GM19193 (cell line): ENCODE results near the gene PHF3.

Source experiments
- POLR2A ChIP-seq: IDR thresholded peaks from 4 replicates; pipeline ENCODE4 v1.6.1; 2011; ENCODE audit not compliant: insufficient read depth, insufficient read length; ENCODE audit errors: extremely low read depth

The PHF3 gene

GRCh38 chr6:63630466-63630865, 5.1 kb upstream of the PHF3 start:
- TF ChIP-seq POLR2A = no peak

DNA sequence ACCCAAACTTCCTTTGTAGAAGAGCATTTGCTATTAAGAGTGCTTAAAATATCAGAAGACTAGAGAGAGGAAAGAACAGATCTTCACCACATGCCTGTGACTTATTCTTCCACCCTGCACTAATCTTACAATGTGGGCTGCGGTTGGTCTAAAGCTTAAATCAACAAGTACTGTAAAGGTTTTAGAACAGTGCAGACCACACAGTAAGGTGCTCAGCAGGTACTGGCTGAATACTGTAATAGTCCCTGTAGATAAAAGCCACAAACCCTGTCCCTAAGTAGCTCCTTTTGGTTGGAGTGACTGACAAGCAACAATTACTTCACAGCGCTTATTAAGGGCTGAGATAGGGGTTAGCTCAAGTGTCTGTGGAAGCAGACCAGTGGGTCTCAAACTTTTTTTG, 972 bp upstream of the PHF3 start:
- no peak for TF ChIP-seq POLR2A

- no peak for TF ChIP-seq POLR2A
Observed at GRCh38 chr6:63635215-63635587, 401 bp upstream of the PHF3 start.

- no peak for TF ChIP-seq POLR2A
Observed at GRCh38 chr6:63636518-63637021, 968 bp downstream of the PHF3 start.

GRCh38 chr6:63637865-63638445, 2.4 kb downstream of the PHF3 start:
- no peak for TF ChIP-seq POLR2A

- TF ChIP-seq POLR2A = no peak
Observed at GRCh38 chr6:63640062-63640461, 4.5 kb downstream of the PHF3 start.

GRCh38 chr6:63643862-63644261, 8.3 kb downstream of the PHF3 start:
- no peak for TF ChIP-seq POLR2A

GRCh38 chr6:63644668-63645326, 9.2 kb downstream of the PHF3 start:
- no peak for TF ChIP-seq POLR2A

GRCh38 chr6:63649269-63649668, 13.7 kb downstream of the PHF3 start:
- TF ChIP-seq POLR2A = no peak

- no peak for TF ChIP-seq POLR2A
Observed at GRCh38 chr6:63649847-63650265, 14.3 kb downstream of the PHF3 start.

DNA sequence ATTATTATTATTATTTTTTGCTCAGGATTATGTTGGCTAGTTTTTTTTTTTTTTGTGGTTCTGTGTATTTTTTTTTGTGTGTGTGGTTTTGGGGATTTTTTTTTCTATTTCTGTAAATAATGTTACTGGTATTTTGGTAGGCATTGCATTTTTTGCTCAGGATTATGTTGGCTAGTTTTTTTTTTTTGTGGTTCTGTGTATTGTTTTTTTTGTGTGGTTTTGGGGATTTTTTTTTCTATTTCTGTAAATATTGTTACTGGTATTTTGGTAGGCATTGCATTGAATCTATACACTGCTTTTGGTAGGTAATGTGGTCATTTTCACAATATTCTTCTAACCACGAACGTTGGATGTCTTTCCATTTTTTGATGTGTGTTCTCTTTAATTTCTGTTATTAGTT, 17.4 kb downstream of the PHF3 start:
- no peak for TF ChIP-seq POLR2A

GRCh38 chr6:63660757-63661156, 25.2 kb downstream of the PHF3 start:
- no peak for TF ChIP-seq POLR2A

DNA sequence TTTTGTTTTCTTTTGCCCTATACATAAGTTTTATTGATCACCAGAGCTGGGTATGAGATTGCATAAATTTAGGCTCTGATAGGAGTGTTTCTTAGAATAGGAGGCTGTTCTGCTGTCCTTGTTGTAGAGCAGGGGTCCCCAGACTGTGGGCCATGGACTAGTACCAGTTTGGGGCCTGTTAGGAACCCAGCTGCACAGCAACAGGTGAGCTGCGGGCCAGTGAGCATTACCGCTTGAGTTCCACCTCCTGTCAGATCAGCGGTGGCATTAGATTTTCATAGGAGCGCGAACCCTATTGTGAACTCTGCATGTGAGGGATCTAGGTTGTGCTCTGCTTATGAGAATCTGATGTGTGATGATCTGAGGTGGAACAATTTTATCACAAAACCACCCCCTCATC, 26.2 kb downstream of the PHF3 start:
- TF ChIP-seq POLR2A = no peak

GRCh38 chr6:63663147-63663955, 27.7 kb downstream of the PHF3 start:
- TF ChIP-seq POLR2A = no peak

GRCh38 chr6:63663956-63664281, 28.3 kb downstream of the PHF3 start:
- no peak for TF ChIP-seq POLR2A
